Measurements from ENCODE around the gene NUDT5. TPM values are rescaled to one million over a fixed set of nuclear protein-coding genes. Genes with fewer than 3 reads are reported as not detected.
A peak's percentile ranks its signal among the peaks of the same experiment; 100 is the strongest.

Gene NUDT5
- total and polyA plus RNA-seq, 2 of the 13 experiments (the other 11 are each of a cell fraction or from before 2014, with no cell fraction given), result 79.6 to 134 TPM

GRCh38 chr10:12237265-12238220 lies 41.9 kb upstream of the NUDT5 start:
- Histone ChIP-seq H3K4me2 (ENCODE audit: low read depth, low read length) (peak overlapping the region; percentile 25), H2AFZ (ENCODE audit: low read length) (no peak overlapping the region), H3K79me2 (ENCODE audit: insufficient read depth, low read length) (peaks cover 3% of the 10 kb centered on the region), H3K9ac (ENCODE audit: insufficient read depth, low read depth, low read length) (no peak overlapping the region; the same call in 1 of the 2 replicates), H3K36me3 (replicated peaks in 1 of 2; ENCODE audit: control insufficient read depth in 1 of 2, insufficient read depth in 2 of 2, low read length in 2 of 2) (peaks cover 11 to 35% of the 10 kb centered on the region in 2 experiments), H3K27me3 (ENCODE audit: control insufficient read depth in 1 of 2, insufficient read depth in 2 of 2, low read length in 2 of 2) (no peaks in the 10 kb centered on the region), H3K4me1 (ENCODE audit: insufficient read depth, low read length) (peaks cover 51% of the 10 kb centered on the region), H3K27ac (ENCODE audit: extremely low read length, insufficient read depth, low read length) (peak overlapping the region; percentile 74), H3K4me3 (replicated peaks in 1 of 3; ENCODE audit: insufficient read depth in 1 of 3, low read depth in 2 of 3, low read length in 3 of 3) (no peak overlapping the region), H4K20me1 (ENCODE audit: insufficient read depth, low read length) (no peaks in the 10 kb centered on the region), H3K9me3 (ENCODE audit: low read length) (no peaks in the 10 kb centered on the region)
- 39% methylated on average over 13 of the region's 13 CpGs for WGBS (ENCODE audit: low lambda C conversion rate)
- no TSS peak for BruUV-seq (replicated peaks)
- intact Hi-C loops (cut with micrococcal nuclease; ENCODE audit: unreplicated experiment), result no loop called here
- ATAC-seq, result peak; percentile 82
- ChIA-PET CTCF (ENCODE audit: low intra/inter-chr PET ratio, low total read pairs) (no interaction called here), POLR2A (interaction anchor here (1.3 kb wide), 1 partner anchor 23 kb away, joined by 3 read pairs; no protein-coding TSS in a partner anchor)
- peak; percentile 94 for DNase-seq (ENCODE audit: low spot score)
- peak; percentile 71 for FAIRE-seq
- in situ Hi-C loops (cut with HindIII; ENCODE audit: extremely low pct_ligation_motif_present, low pct_unique_long_range_greater_than_20kb), result no loop called here
- TF ChIP-seq KDM5B (CRISPR knock-in tag; IDR thresholded peaks at IDR 0.05; ENCODE audit: borderline replicate concordance) (no peak), FOXA3 (CRISPR knock-in tag; IDR thresholded peaks at IDR 0.05) (peak; percentile 84), CREM (IDR thresholded peaks at IDR 0.05) (peak; percentile 85), CREM (CRISPR knock-in tag; IDR thresholded peaks at IDR 0.05) (no peak), ZNF292 (CRISPR knock-in tag; IDR thresholded peaks at IDR 0.05; ENCODE audit: borderline replicate concordance, low read depth) (no peak), RAD21 (CRISPR knock-in tag; IDR thresholded peaks at IDR 0.05) (no peak), BCL6 (CRISPR knock-in tag; IDR thresholded peaks at IDR 0.05) (peak; percentile 99), CBX5 (CRISPR knock-in tag; IDR thresholded peaks at IDR 0.05; ENCODE audit: borderline replicate concordance) (no peak), SOX6 (IDR thresholded peaks at IDR 0.05) (no peak), SOX6 (CRISPR knock-in tag; IDR thresholded peaks at IDR 0.05) (peak; percentile 71), TBP (CRISPR knock-in tag; IDR thresholded peaks at IDR 0.05) (no peak), RXRA (CRISPR knock-in tag; IDR thresholded peaks at IDR 0.05) (peak; percentile 72; the same call in 1 of the 2 replicates), RXRB (CRISPR knock-in tag; IDR thresholded peaks at IDR 0.05; ENCODE audit: borderline replicate concordance) (peak; percentile 66; the same call in 1 of the 2 replicates), RARA (CRISPR knock-in tag; IDR thresholded peaks at IDR 0.05) (peak; percentile 72), TEAD3 (CRISPR knock-in tag; optimal IDR thresholded peaks at IDR 0.05; ENCODE audit: borderline replicate concordance) (peak; percentile 33), ISL2 (CRISPR knock-in tag; IDR thresholded peaks at IDR 0.05) (peak; percentile 92), MBNL3 (CRISPR knock-in tag; conservative IDR thresholded peaks at IDR 0.05) (no peak), RNF2 (conservative IDR thresholded peaks at IDR 0.05; ENCODE audit: low read depth) (no peak)
- TF ChIP-seq, protein P1, sequence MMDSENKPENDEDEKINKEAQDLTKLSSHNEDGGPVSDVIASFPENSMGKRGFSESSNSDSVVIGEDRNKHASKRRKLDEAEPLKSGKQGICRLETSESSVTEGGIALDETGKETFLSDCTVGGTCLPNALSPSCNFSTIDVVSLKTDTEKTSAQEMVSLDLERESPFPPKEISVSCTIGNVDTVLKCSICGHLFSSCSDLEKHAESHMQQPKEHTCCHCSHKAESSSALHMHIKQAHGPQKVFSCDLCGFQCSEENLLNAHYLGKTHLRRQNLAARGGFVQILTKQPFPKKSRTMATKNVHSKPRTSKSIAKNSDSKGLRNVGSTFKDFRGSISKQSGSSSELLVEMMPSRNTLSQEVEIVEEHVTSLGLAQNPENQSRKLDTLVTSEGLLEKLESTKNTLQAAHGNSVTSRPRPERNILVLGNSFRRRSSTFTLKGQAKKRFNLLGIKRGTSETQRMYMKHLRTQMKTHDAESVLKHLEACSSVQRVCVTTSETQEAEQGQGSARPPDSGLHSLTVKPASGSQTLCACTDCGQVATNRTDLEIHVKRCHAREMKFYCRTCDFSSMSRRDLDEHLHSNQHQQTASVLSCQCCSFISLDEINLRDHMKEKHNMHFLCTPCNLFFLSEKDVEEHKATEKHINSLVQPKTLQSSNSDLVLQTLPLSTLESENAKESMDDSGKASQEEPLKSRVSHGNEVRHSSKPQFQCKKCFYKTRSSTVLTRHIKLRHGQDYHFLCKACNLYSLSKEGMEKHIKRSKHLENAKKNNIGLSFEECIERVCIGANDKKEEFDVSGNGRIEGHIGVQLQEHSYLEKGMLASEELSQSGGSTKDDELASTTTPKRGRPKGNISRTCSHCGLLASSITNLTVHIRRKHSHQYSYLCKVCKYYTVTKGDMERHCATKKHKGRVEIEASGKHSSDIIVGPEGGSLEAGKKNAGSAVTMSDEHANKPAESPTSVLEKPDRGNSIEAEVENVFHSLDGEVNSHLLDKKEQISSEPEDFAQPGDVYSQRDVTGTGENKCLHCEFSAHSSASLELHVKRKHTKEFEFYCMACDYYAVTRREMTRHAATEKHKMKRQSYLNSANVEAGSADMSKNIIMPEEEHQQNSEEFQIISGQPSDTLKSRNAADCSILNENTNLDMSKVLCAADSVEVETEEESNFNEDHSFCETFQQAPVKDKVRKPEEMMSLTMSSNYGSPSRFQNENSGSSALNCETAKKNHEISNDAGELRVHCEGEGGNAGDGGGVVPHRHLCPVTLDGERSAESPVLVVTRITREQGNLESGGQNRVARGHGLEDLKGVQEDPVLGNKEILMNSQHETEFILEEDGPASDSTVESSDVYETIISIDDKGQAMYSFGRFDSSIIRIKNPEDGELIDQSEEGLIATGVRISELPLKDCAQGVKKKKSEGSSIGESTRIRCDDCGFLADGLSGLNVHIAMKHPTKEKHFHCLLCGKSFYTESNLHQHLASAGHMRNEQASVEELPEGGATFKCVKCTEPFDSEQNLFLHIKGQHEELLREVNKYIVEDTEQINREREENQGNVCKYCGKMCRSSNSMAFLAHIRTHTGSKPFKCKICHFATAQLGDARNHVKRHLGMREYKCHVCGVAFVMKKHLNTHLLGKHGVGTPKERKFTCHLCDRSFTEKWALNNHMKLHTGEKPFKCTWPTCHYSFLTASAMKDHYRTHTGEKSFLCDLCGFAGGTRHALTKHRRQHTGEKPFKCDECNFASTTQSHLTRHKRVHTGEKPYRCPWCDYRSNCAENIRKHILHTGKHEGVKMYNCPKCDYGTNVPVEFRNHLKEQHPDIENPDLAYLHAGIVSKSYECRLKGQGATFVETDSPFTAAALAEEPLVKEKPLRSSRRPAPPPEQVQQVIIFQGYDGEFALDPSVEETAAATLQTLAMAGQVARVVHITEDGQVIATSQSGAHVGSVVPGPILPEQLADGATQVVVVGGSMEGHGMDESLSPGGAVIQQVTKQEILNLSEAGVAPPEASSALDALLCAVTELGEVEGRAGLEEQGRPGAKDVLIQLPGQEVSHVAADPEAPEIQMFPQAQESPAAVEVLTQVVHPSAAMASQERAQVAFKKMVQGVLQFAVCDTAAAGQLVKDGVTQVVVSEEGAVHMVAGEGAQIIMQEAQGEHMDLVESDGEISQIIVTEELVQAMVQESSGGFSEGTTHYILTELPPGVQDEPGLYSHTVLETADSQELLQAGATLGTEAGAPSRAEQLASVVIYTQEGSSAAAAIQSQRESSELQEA (CRISPR knock-in tag; IDR thresholded peaks at IDR 0.05; ENCODE audit: not compliant biosample characterization), result no peak

Data from HepG2 (cell line).